Heart right ventricle (tissue), 16 donors: ENCODE measurements around the gene PLAAT3. TPM values are rescaled to one million over a fixed set of nuclear protein-coding genes. Genes with fewer than 3 reads are reported as not detected.
A peak's percentile ranks its signal among the peaks of the same experiment; 100 is the strongest.

Experiments
- ATAC-seq, 8 donors: fragments of 200-7000 bp; cut with Tn5 transposase; one replicate each; pipeline ENCODE4 v1.9.1; 2020; ENCODE audit warnings: mild to moderate bottlenecking in 8 of 8, moderate library complexity in 8 of 8, moderate number of reproducible peaks in 1 of 8
- DNase-seq, 2 donors: peaks; one replicate each; pipeline ENCODE4 v3.0.0-alpha.2; 2020
- H3K27ac ChIP-seq, 10 donors: fragments of 200-600 bp; sonication (generic) in 2 of 10; one replicate each; pipeline versions ENCODE4 v1.5.0 to v1.8.0; 2020 to 2022; ENCODE audit warnings: mild to moderate bottlenecking in 3 of 10
- H3K27me3 ChIP-seq, 7 donors: fragments of 200-600 bp; one replicate each; pipeline ENCODE4 v1.8.0; 2021 to 2022; ENCODE audit warnings: mild to moderate bottlenecking in 2 of 7
- H3K36me3 ChIP-seq, 9 donors: fragments of 200-600 bp; sonication (generic) in 1 of 9; one replicate each; pipeline versions ENCODE4 v1.5.0 to v1.8.0; 2020 to 2022; ENCODE audit warnings: mild to moderate bottlenecking in 2 of 9
- H3K4me1 ChIP-seq, 9 donors: fragments of 200-600 bp; sonication (generic) in 1 of 9; one replicate each; pipeline versions ENCODE4 v1.5.0 to v1.8.0; 2020 to 2022; ENCODE audit warnings: mild to moderate bottlenecking in 4 of 9
- H3K4me3 ChIP-seq, 10 donors: fragments of 200-600 bp; sonication (generic) in 2 of 10; one replicate each; pipeline versions ENCODE4 v1.5.0 to v1.8.0; 2020 to 2022; ENCODE audit warnings: mild to moderate bottlenecking in 7 of 10, moderate library complexity in 2 of 10
- H3K9me3 ChIP-seq, 11 donors: fragments of 200-600 bp in 10 of 11; sonication (generic) in 2 of 11; one replicate each; pipeline versions ENCODE4 v1.5.0 to v1.8.0; 2013 to 2022; ENCODE audit warnings: mild to moderate bottlenecking in 2 of 11, control low read depth in 1 of 11, moderate library complexity in 1 of 11
- WGBS, 2 donors: extraction: QIAGEN DNeasy Blood & Tissue Kit; methylation state at CpG; one replicate each; pipeline ENCODE4 v1.1.7; 2013; ENCODE audit warnings: inconsistent platforms in 1 of 2; 5-methylcytosine and 5-hydroxymethylcytosine counted together
- intact Hi-C, 10 donors: fragments of 100-400 bp; cut with DNase I; formaldehyde crosslinking; loops; one replicate each; pipeline versions ENCODE4 v1.11.1 to v1.14.2; 2022
- polyA plus RNA-seq, 2 donors: library from polyadenylated mRNA; stranded (reverse); fragments of 200-250 nt; gene quantifications; one replicate each; pipeline ENCODE4 v1.2.3, GENCODE V29; 2013
- total RNA-seq, 10 donors: library from RNA; stranded (reverse); fragmentation: NEBNext Ultra II Directional in 3 of 10; extraction: Animal tissue kit (Norgen Biotek cat#: 25700) in 3 of 10; gene quantifications; one replicate each; pipeline versions ENCODE4 v1.2.1 to v1.2.4, GENCODE V29; 2021 to 2023
- TF ChIP-seq, protein P1 (sequence below), 9 donors: fragments of 200-600 bp; sonication (generic) in 2 of 9; IDR thresholded peaks; one replicate each; pipeline versions ENCODE4 v1.5.0 to v1.8.0; 2021 to 2022; ENCODE audit warnings: antibody characterized with exemption in 9 of 9, mild to moderate bottlenecking in 5 of 9, moderate library complexity in 1 of 9
- donor health status: Arrhythmogenic right ventricular cardiomyopathy.
- donor health status: ischemic (EF 13 %, LVEDD 7.1; RV severe dilation, severe dysfunction).
- donor health status: healthy with polysubstance abuse.
- donor health status: DM: no; HTN: yes; CAD: no.
- donor health status: DM: no; HTN: no; CAD: no.
- donor health status: ischemic (EF 25% LVEDD 6.9; RV normal size, moderate dysfunction).
- donor health status: ischemic (EF 25% LVEDD 5.7; RV mildly dilated, moderate dysfunction).
- donor health status: healthy.
- donor health status: DM: yes; HTN: yes; CAD: no.
- donor health status: Ischemic cardiomyopathy.
- donor health status: ischemic (EF 35%, LVEDD 5.7; RV mildly dilated, moderate dysfunction).
- donor health status: nonischemic (EF 11% LVEDD 7.7; RV severe dilation, severe dysfunction).
- donor health status: DM: yes; HTN: yes; CAD: no.
- donor health status: PGD.
- donor health status: ischemic (EF 29% LVEDD 5.4; RV normal size, mild dysfunction).
- donor health status: nonischemic (EF 23%, LVEDD 6.1; RV moderate dilation, normal function).

Gene PLAAT3
- total and polyA plus RNA-seq, 12 donors, result 82.8 to 211 (median 137) TPM

DNA sequence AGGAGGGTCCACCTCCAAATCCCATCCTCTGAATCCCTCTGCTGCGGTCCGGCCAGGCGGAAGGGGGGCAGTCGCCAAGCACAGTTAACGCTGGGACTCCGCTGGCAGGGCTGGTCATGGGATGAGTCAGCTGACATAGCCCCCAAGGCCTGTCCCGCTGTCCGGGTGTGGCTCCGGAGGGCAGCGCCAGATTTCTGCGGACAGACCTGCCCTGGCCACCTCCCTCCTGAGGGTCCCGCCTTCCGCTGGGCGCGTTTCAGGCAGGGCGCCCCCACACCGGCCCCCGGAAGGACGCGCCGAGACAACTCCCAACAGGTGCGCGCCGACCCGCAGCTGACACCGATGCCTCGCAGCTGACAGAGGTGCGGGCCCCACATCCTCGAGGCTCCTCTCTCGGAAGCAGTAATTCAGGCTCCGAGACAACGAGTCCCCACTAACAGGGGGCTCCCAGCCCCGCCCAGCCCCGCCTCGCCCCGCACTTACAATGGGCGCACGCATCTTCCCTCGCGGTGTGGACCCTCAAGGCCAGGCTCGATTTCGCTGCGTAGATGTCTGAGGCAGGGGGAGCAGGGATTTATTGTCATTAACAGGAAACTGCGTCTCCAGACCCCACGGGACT, 607 bp downstream of the PLAAT3 start:
- peaks cover 11 to 53% (median 46%) of the 10 kb centered on the region in 9 donors for H3K4me1 ChIP-seq
- TF ChIP-seq, protein P1, sequence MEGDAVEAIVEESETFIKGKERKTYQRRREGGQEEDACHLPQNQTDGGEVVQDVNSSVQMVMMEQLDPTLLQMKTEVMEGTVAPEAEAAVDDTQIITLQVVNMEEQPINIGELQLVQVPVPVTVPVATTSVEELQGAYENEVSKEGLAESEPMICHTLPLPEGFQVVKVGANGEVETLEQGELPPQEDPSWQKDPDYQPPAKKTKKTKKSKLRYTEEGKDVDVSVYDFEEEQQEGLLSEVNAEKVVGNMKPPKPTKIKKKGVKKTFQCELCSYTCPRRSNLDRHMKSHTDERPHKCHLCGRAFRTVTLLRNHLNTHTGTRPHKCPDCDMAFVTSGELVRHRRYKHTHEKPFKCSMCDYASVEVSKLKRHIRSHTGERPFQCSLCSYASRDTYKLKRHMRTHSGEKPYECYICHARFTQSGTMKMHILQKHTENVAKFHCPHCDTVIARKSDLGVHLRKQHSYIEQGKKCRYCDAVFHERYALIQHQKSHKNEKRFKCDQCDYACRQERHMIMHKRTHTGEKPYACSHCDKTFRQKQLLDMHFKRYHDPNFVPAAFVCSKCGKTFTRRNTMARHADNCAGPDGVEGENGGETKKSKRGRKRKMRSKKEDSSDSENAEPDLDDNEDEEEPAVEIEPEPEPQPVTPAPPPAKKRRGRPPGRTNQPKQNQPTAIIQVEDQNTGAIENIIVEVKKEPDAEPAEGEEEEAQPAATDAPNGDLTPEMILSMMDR (IDR thresholded peaks at IDR 0.05), result no peak
- WGBS, 2 donors, result 1% methylated on average over 45 of the region's 45 CpGs
- intact Hi-C loops, result loop anchor here in 3 of 10 donors (1.0 to 10.0 kb wide), 4 partner anchors 36 to 79 kb away; partner anchors contain the start of gene PLAAT4 (in 1 of the 3)
- ATAC-seq (peak; percentile 62 to 78 (median 73)), DNase-seq (peak; percentile 57 to 60)
- peak overlapping the region; percentile 63 to 95 (median 79) for H3K4me3 ChIP-seq
- peaks cover 0 to 21% (median 0%) of the 10 kb centered on the region in 7 donors for H3K27me3 ChIP-seq
- H3K36me3 ChIP-seq, result no peaks in the 10 kb centered on the region
- no peaks in the 10 kb centered on the region for H3K9me3 ChIP-seq
- peak overlapping the region; percentile 80 to 96 (median 89) for H3K27ac ChIP-seq

DNA sequence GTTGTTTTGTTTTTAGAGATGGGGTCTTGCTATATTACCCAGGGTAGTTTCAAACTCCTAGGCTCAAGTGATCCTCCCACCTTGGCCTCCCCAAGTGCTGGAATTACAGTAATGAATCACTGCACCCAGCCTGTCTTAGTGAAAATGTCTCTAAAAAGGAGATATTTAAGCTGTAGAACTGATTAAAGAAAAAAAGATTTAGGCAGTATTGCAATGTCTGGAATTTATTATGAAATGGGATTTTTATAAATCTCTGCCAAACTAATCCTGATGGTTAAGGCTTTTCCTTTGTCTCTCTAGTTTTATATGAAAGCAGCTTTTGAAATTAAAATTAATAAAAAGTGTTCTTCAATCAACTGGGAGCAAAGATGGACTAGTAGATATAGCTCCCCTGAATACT, 2.1 kb downstream of the PLAAT3 start:
- no peak for DNase-seq
- Histone ChIP-seq H3K27me3 (peaks cover 0 to 21% (median 0%) of the 10 kb centered on the region in 7 donors), H3K4me1 (peaks cover 11 to 58% (median 46%) of the 10 kb centered on the region in 9 donors), H3K9me3 (no peaks in the 10 kb centered on the region), H3K4me3 (peak overlapping the region in 2 of 10 donors; percentile 69 to 79), H3K36me3 (no peaks in the 10 kb centered on the region), H3K27ac (peak overlapping the region in 6 of 10 donors; percentile 79 to 95 (median 89))
- intact Hi-C loops, result loop anchor here in 2 of 10 donors (5.0 to 10.0 kb wide), 3 partner anchors 35 to 77 kb away; partner anchors contain the start of gene PLAAT4 (in 1 of the 2)
- TF ChIP-seq, protein P1 (IDR thresholded peaks at IDR 0.05), result no peak
- ATAC-seq, result no peak

DNA sequence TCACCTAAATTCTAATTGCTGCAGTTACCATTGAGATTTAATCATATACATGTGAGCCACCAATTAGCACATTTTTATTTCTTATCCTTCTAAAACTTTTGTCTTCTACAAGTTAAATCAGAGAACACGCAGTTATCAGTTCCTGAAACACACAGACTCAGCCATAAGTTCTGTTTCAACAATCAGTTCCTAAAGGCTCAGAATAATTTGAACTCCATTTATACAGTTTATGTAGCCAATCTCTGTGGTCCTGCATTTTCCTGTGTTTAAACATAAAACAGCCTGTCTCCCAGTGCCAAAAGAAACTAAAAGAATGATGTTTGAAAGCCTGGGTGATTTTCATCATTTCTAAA, 2.9 kb downstream of the PLAAT3 start:
- peaks cover 11 to 58% (median 46%) of the 10 kb centered on the region in 9 donors for H3K4me1 ChIP-seq
- H3K4me3 ChIP-seq, result peak overlapping the region in 3 of 10 donors; percentile 11 to 21 (median 18)
- ATAC-seq (no peak), DNase-seq (no peak)
- H3K9me3 ChIP-seq, result no peaks in the 10 kb centered on the region
- TF ChIP-seq, protein P1 (IDR thresholded peaks at IDR 0.05), result no peak
- peak overlapping the region in 9 of 10 donors; percentile 66 to 95 (median 79) for H3K27ac ChIP-seq
- no peaks in the 10 kb centered on the region for H3K36me3 ChIP-seq
- WGBS, 2 donors, result 57 to 78% methylated on average over 1 of the region's 1 CpG
- H3K27me3 ChIP-seq, result peaks cover 0 to 21% (median 0%) of the 10 kb centered on the region in 7 donors
- intact Hi-C loops, result loop anchor here in 2 of 10 donors (5.0 to 10.0 kb wide), 3 partner anchors 34 to 77 kb away; partner anchors contain the start of gene PLAAT4 (in 1 of the 2)

DNA sequence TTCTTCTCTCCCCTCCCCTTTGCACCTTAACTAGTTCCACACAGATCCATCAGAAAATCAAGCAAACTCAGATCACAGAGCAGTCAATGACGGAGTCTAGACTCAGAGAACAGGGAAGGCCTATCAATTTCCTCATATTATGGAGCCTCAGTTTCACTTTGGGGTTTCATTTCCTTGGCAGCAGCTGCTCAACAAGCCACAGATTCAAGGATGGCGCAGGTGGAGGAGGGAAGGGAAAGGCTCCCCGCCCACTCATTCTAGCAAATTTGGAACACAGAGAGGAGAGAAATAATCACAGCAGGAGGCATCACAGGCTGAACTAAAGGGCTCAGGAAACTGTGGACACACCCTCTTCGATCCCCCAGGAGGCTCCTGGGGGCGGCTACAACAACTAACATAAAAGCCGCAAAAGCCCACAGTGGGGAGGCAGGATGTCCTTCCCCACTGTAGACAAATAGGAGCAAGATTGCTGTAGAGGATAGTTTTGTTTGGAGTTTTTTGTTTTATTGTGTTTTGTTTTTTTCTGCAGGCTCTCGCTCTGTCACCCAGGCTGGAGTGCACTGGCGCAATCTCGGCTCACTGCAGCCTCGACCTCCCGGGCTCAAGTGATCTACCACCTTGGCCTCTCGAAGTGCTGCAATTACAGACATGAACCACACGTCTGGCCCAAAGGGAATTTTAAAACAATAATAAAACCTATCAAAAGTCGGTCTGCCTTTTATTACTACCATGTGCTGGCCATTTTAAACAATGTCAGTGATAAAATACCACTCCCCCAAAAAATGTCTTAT, 3.4 kb downstream of the PLAAT3 start:
- H3K4me1 ChIP-seq, result peaks cover 11 to 58% (median 46%) of the 10 kb centered on the region in 9 donors

More for the DNA sequence above, 3.4 kb downstream of the PLAAT3 start:
- Histone ChIP-seq H3K27me3 (peaks cover 0 to 21% (median 0%) of the 10 kb centered on the region in 7 donors), H3K36me3 (peaks cover 0 to 2% (median 0%) of the 10 kb centered on the region in 9 donors), H3K4me3 (peak overlapping the region in 6 of 10 donors; percentile 9 to 21 (median 12)), H3K9me3 (no peaks in the 10 kb centered on the region), H3K27ac (peak overlapping the region in 9 of 10 donors; percentile 66 to 95 (median 79))
- intact Hi-C loops, result loop anchor here in 2 of 10 donors (5.0 to 10.0 kb wide), 3 partner anchors 33 to 76 kb away; partner anchors contain the start of gene PLAAT4 (in 1 of the 2)
- TF ChIP-seq, protein P1 (IDR thresholded peaks at IDR 0.05), result no peak
- WGBS, 2 donors, result 47 to 62% methylated on average over 14 of the region's 14 CpGs
- ATAC-seq (peak in 3 of 8 donors; percentile 2 to 38 (median 12)), DNase-seq (peak in 1 of 2 donors; percentile 23)
